ENCODE results near the gene SYNRG.

The SYNRG gene

GRCh38 chr17:37466471-37466870 is 142.7 kb downstream of the SYNRG start:
- Mint-ChIP-seq H3K4me3 (no peak overlapping the region), H3K27me3 (ENCODE audit: low read depth) (peaks cover 3% of the 10 kb centered on the region), H3K9me3 (no peaks in the 10 kb centered on the region), H3K4me1 (no peaks in the 10 kb centered on the region), H3K27ac (no peak overlapping the region), H3K36me3 (ENCODE audit: low read depth) (peaks cover 49% of the 10 kb centered on the region)
- TF ChIP-seq, protein P1, sequence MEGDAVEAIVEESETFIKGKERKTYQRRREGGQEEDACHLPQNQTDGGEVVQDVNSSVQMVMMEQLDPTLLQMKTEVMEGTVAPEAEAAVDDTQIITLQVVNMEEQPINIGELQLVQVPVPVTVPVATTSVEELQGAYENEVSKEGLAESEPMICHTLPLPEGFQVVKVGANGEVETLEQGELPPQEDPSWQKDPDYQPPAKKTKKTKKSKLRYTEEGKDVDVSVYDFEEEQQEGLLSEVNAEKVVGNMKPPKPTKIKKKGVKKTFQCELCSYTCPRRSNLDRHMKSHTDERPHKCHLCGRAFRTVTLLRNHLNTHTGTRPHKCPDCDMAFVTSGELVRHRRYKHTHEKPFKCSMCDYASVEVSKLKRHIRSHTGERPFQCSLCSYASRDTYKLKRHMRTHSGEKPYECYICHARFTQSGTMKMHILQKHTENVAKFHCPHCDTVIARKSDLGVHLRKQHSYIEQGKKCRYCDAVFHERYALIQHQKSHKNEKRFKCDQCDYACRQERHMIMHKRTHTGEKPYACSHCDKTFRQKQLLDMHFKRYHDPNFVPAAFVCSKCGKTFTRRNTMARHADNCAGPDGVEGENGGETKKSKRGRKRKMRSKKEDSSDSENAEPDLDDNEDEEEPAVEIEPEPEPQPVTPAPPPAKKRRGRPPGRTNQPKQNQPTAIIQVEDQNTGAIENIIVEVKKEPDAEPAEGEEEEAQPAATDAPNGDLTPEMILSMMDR (IDR thresholded peaks at IDR 0.05; ENCODE audit: unreplicated experiment in 3 of 3) = no peak

DNA sequence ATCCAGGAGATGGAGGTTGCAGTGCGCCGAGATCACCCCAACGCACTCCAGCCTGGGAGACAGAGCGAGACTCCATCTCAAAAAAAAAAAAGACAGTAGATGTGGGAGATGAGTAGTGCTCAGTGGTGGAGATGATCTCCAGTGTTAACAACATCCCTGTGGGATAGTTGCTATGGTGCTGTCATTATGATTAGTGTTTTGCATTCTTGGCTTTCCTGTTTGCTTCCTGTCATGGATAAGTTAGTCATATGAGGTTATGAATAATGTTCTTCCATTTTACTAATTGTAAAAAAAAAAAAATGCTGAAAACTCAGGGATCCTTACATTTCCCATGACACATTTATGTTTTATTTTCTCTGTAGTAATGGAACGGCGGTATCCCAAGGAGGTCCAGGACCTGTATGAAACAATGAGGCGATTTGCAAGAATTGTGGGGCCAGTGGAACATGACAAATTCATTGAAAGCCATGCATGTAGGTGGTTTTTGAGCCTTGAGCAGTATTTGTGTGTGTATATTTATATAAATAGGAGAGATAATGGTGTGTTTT is 144.1 kb downstream of the SYNRG start:
- H3K9me3 Mint-ChIP-seq = no peaks in the 10 kb centered on the region
- no peak overlapping the region for H3K27ac Mint-ChIP-seq
- no peaks in the 10 kb centered on the region for H3K4me1 Mint-ChIP-seq
- peaks cover 43% of the 10 kb centered on the region for H3K36me3 Mint-ChIP-seq (ENCODE audit: low read depth)
- H3K4me3 Mint-ChIP-seq = no peak overlapping the region
- TF ChIP-seq, protein P1 (IDR thresholded peaks at IDR 0.05; ENCODE audit: unreplicated experiment in 3 of 3) = no peak
- H3K27me3 Mint-ChIP-seq (ENCODE audit: low read depth) = peaks cover 3% of the 10 kb centered on the region
